ENCODE data around the gene OMP. TPM values are rescaled to one million over a fixed set of nuclear protein-coding genes. Genes with fewer than 3 reads are reported as not detected.

Gene OMP
- polyA plus RNA-seq, 4 donors: 1.5 to 2.7 (median 2.4) TPM; not detected in 1

DNA sequence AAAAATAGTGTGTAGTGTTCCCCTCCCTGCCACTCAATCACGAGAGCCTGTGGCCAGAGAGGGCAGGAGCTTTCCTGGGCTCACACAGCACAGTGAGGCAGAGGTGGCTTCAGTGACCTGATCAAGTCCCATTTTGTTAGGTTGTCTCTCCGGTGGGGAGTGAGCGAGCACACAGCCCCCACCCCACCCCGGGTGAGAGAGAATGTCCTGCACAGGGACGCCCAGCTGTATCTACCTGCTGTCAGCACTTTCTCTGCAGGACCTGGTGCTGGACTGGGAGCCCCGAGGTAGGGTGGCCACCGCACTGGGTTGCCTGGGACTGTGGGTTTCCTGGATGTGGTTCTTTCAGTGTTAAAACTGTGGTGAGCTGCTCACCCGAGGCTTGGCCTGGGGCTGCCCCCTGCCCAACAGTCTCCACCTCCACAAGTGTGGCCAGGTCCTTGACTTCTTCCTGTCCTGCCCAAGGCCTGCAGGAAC is 29.8 kb upstream of the OMP start:
- WGBS, 3 donors: 29 to 41% (median 40%) methylated on average over 8 of the region's 8 CpGs

DNA sequence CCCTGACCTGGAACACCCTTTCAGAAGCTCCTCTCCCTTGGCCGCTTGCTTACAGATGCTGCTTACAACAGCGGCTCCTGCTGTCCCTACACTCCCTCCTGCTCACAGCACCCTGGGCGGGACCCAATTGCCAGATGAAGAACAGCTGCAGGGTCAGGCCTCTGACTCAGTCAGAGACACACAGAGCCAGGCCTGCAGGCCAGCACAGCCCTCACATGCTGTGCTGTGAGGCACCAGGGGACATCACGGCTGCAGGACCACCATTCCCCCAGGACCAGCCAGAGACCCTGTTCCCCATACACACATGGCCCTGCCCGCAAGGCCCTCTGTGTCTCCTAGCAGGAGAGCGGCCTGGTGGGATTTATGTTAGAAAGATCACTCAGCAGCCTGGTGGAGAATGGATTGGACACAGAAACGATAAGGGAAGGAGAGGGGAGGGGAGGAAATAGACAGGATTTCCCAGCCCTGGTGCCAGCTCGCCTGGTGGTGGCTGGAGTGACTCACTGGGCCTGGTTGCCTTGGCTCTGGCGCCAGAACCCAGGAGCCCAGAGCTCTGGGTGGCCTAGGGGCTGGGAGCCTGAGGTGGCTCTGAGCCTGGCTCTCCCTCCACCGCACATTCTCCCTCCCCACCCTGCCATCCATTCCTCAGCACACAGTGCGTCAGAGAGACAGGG is 29.2 kb upstream of the OMP start:
- Histone ChIP-seq H3K27me3 (ENCODE audit: control insufficient read depth in 3 of 3, insufficient read depth in 3 of 3, low read length in 3 of 3) (no peaks in the 10 kb centered on the region), H3K4me3 (ENCODE audit: low read depth in 1 of 3, low read length in 3 of 3) (no peak overlapping the region), H3K9me3 (ENCODE audit: control insufficient read depth in 2 of 2, insufficient read depth in 1 of 2, low read depth in 1 of 2, low read length in 1 of 2) (no peaks in the 10 kb centered on the region), H3K4me1 (ENCODE audit: control insufficient read depth in 3 of 3, insufficient read depth in 2 of 3, low read depth in 1 of 3, low read length in 2 of 3) (peaks cover 20 to 62% (median 32%) of the 10 kb centered on the region in 3 donors), H3K27ac (ENCODE audit: low read depth in 1 of 3, low read length in 2 of 3) (peak overlapping the region; percentile 81 to 92 (median 92)), H3K36me3 (ENCODE audit: control insufficient read depth in 3 of 3, insufficient read depth in 2 of 3, low read depth in 1 of 3, low read length in 3 of 3) (peaks cover 0 to 46% (median 0%) of the 10 kb centered on the region in 3 donors)
- DNase-seq (peak; percentile 79 to 91), FAIRE-seq (no peak)
- WGBS, 3 donors: 19 to 39% (median 35%) methylated on average over 11 of the region's 11 CpGs

More for the DNA sequence above, 29.8 kb upstream of the OMP start:
- peak overlapping the region; percentile 81 to 92 (median 92) for H3K27ac ChIP-seq (ENCODE audit: low read depth in 1 of 3, low read length in 2 of 3)
- H3K4me1 ChIP-seq (ENCODE audit: control insufficient read depth in 3 of 3, insufficient read depth in 2 of 3, low read depth in 1 of 3, low read length in 2 of 3): peaks cover 20 to 67% (median 32%) of the 10 kb centered on the region in 3 donors
- H3K9me3 ChIP-seq (ENCODE audit: control insufficient read depth in 2 of 2, insufficient read depth in 1 of 2, low read depth in 1 of 2, low read length in 1 of 2): no peaks in the 10 kb centered on the region
- no peaks in the 10 kb centered on the region for H3K27me3 ChIP-seq (ENCODE audit: control insufficient read depth in 3 of 3, insufficient read depth in 3 of 3, low read length in 3 of 3)
- peaks cover 0 to 46% (median 0%) of the 10 kb centered on the region in 3 donors for H3K36me3 ChIP-seq (ENCODE audit: control insufficient read depth in 3 of 3, insufficient read depth in 2 of 3, low read depth in 1 of 3, low read length in 3 of 3)
- peak overlapping the region in 1 of 3 donors; percentile 4 for H3K4me3 ChIP-seq (ENCODE audit: low read depth in 1 of 3, low read length in 3 of 3)
- FAIRE-seq (no peak), DNase-seq (no peak)

DNA sequence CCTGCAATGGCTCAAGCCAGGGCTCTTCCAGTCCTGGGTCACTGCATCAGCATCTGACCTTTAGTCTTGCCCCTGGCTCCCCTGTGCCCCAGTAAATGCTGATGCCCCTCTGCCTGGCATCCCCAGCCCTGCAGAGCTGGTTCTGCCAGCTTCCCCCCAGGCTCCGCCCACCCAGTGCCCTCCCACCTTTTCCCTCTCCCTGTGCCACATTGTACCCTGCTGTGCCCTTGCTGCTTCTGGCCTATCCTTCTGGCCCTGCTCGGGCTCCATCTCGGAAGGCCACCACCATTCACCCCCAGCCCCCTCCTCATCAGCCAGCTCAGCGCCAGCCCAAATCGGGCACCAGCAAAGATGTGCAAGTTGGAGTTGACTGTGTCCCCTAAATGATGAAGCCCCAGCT is 28.4 kb upstream of the OMP start:
- no peak overlapping the region for H3K4me3 ChIP-seq (ENCODE audit: low read depth in 1 of 3, low read length in 3 of 3)
- no peaks in the 10 kb centered on the region for H3K27me3 ChIP-seq (ENCODE audit: control insufficient read depth in 3 of 3, insufficient read depth in 3 of 3, low read length in 3 of 3)
- no peaks in the 10 kb centered on the region for H3K9me3 ChIP-seq (ENCODE audit: control insufficient read depth in 2 of 2, insufficient read depth in 1 of 2, low read depth in 1 of 2, low read length in 1 of 2)
- peak overlapping the region; percentile 81 to 92 (median 92) for H3K27ac ChIP-seq (ENCODE audit: low read depth in 1 of 3, low read length in 2 of 3)
- DNase-seq (peak in 1 of 2 donors; percentile 57), FAIRE-seq (no peak)
- H3K36me3 ChIP-seq (ENCODE audit: control insufficient read depth in 3 of 3, insufficient read depth in 2 of 3, low read depth in 1 of 3, low read length in 3 of 3): peaks cover 0 to 45% (median 0%) of the 10 kb centered on the region in 3 donors
- 15 to 63% (median 28%) methylated on average over 5 of the region's 5 CpGs for WGBS, 3 donors
- peaks cover 20 to 57% (median 32%) of the 10 kb centered on the region in 3 donors for H3K4me1 ChIP-seq (ENCODE audit: control insufficient read depth in 3 of 3, insufficient read depth in 2 of 3, low read depth in 1 of 3, low read length in 2 of 3)

DNA sequence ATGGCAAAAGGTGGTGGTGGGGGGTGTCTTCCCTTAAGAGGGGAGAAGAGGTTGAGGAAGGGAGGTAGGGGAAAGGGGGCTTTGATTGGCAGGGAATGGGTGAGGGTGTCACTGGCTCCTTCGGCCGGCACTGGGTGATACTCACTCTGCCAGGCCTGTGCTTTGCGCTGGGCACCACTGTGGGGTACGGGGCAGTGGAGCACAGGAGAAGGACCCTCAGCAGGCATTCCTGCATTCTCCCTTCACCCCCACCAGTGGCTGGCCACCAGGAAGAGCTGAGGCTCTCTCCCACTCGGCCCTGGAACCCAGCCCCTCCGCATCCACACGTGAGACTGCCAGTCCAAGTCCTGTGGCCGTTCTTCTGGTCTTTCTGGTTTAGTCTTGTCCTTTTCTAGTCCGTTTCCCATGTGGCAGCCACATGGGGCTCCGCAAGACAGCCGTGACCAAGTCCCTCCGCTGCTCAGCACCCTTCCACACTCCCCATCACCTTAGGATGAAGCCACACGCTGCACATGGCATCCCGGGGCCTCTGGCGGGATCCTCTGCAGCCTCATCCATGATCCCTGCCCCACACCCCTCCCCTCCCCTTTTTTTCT is 27.9 kb upstream of the OMP start:
- Histone ChIP-seq H3K36me3 (ENCODE audit: control insufficient read depth in 3 of 3, insufficient read depth in 2 of 3, low read depth in 1 of 3, low read length in 3 of 3) (peaks cover 0 to 41% (median 0%) of the 10 kb centered on the region in 3 donors), H3K4me1 (ENCODE audit: control insufficient read depth in 3 of 3, insufficient read depth in 2 of 3, low read depth in 1 of 3, low read length in 2 of 3) (peaks cover 20 to 54% (median 31%) of the 10 kb centered on the region in 3 donors), H3K4me3 (ENCODE audit: low read depth in 1 of 3, low read length in 3 of 3) (no peak overlapping the region), H3K27ac (ENCODE audit: low read depth in 1 of 3, low read length in 2 of 3) (peak overlapping the region; percentile 81 to 92 (median 92)), H3K9me3 (ENCODE audit: control insufficient read depth in 2 of 2, insufficient read depth in 1 of 2, low read depth in 1 of 2, low read length in 1 of 2) (no peaks in the 10 kb centered on the region), H3K27me3 (ENCODE audit: control insufficient read depth in 3 of 3, insufficient read depth in 3 of 3, low read length in 3 of 3) (no peaks in the 10 kb centered on the region)
- FAIRE-seq: no peak
- 41 to 63% (median 62%) methylated on average over 12 to 15 of the region's 15 CpGs for WGBS, 3 donors
- no peak for DNase-seq

DNA sequence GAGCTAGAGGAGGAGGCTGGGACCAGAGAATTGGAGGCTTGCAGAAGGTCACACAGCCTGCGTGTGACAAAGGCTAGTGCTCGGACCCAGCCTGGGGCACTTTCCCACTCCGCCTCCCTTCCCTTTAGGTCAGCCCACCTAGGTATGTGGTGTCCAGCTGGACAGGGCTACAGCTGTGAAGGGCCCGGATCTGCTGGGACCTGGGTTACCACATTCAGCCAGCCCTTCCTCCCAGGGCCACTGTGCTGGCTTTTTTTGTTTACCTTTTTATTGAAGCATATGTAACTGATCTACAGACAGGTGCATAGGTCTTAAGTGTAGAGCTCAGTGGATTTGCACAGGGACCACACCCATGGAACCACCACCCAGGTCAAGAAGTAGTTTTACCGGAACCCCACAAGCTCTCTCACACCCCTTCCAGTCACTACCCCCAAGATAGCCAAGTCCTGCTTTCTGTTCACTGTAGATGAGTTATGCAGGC is 27.2 kb upstream of the OMP start:
- H3K9me3 ChIP-seq (ENCODE audit: control insufficient read depth in 2 of 2, insufficient read depth in 1 of 2, low read depth in 1 of 2, low read length in 1 of 2): no peaks in the 10 kb centered on the region
- FAIRE-seq (no peak), DNase-seq (peak; percentile 90 to 93)
- H3K4me1 ChIP-seq (ENCODE audit: control insufficient read depth in 3 of 3, insufficient read depth in 2 of 3, low read depth in 1 of 3, low read length in 2 of 3): peaks cover 20 to 53% (median 28%) of the 10 kb centered on the region in 3 donors
- peaks cover 0 to 39% (median 0%) of the 10 kb centered on the region in 3 donors for H3K36me3 ChIP-seq (ENCODE audit: control insufficient read depth in 3 of 3, insufficient read depth in 2 of 3, low read depth in 1 of 3, low read length in 3 of 3)
- no peak overlapping the region for H3K4me3 ChIP-seq (ENCODE audit: low read depth in 1 of 3, low read length in 3 of 3)
- 28 to 58% (median 44%) methylated on average over 5 of the region's 5 CpGs for WGBS, 3 donors
- H3K27me3 ChIP-seq (ENCODE audit: control insufficient read depth in 3 of 3, insufficient read depth in 3 of 3, low read length in 3 of 3): no peaks in the 10 kb centered on the region
- peak overlapping the region; percentile 81 to 92 (median 92) for H3K27ac ChIP-seq (ENCODE audit: low read depth in 1 of 3, low read length in 2 of 3)

DNA sequence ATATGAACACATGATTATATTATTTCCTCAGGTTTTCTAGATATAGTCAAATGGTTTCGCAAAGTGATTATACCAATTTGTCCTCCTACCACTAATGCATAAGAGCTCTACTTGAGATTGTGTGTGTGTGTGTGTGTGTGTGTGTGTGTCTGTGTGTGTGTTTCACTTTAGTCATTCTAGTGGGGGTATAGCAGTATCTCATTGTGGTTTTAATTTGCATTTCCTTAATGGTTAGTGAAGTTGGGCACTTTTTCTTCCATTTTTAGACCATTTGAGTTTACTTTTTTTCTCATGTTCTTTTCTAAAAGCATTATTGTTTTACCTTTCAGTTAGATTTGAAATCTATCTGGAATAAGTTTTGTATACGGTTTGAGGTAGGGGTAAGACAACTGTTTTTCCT is 23.0 kb upstream of the OMP start:
- DNase-seq: no peak
- FAIRE-seq: no peak
- H3K9me3 ChIP-seq (ENCODE audit: control insufficient read depth in 2 of 2, insufficient read depth in 1 of 2, low read depth in 1 of 2, low read length in 1 of 2): no peaks in the 10 kb centered on the region
- H3K27me3 ChIP-seq (ENCODE audit: control insufficient read depth in 3 of 3, insufficient read depth in 3 of 3, low read length in 3 of 3): no peaks in the 10 kb centered on the region
- no peak overlapping the region for H3K4me3 ChIP-seq (ENCODE audit: low read depth in 1 of 3, low read length in 3 of 3)
- WGBS, 3 donors: 93 to 94% (median 94%) methylated on average over 2 of the region's 2 CpGs
- H3K4me1 ChIP-seq (ENCODE audit: control insufficient read depth in 3 of 3, insufficient read depth in 2 of 3, low read depth in 1 of 3, low read length in 2 of 3): peaks cover 6 to 53% (median 9%) of the 10 kb centered on the region in 3 donors
- no peak overlapping the region for H3K27ac ChIP-seq (ENCODE audit: low read depth in 1 of 3, low read length in 2 of 3)
- peaks cover 0 to 50% (median 0%) of the 10 kb centered on the region in 3 donors for H3K36me3 ChIP-seq (ENCODE audit: control insufficient read depth in 3 of 3, insufficient read depth in 2 of 3, low read depth in 1 of 3, low read length in 3 of 3)

DNA sequence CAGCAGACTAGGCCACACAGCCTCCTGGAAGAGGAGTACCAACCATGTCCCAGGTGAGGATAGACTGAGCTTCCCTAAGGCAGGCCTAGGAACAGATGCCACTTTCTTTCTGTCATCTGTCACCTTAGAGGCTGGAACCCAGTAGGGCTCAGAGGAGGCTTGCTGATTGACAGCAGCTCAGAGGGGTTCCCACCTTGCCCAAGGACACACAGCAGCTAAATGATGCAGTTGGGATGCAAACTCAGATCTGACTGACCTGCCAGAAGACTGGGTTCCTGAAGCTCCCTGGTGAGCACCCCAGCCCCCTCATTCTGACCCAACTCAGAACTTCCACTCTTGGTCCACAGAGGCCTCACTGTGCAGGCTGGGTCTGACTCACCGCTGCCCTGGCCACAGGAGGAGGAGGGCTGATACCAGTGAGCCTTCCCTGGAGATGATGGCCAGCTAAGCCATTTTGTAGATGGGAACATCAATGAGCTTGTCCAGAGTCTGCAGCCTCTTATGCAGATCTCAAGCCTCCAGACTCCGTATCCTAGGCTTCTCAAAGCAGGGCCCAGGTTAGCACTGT is 21.9 kb upstream of the OMP start:
- 89 to 94% (median 93%) methylated on average over 2 of the region's 2 CpGs for WGBS, 3 donors
- peaks cover 4 to 52% (median 6%) of the 10 kb centered on the region in 3 donors for H3K4me1 ChIP-seq (ENCODE audit: control insufficient read depth in 3 of 3, insufficient read depth in 2 of 3, low read depth in 1 of 3, low read length in 2 of 3)
- DNase-seq: no peak
- H3K27me3 ChIP-seq (ENCODE audit: control insufficient read depth in 3 of 3, insufficient read depth in 3 of 3, low read length in 3 of 3): no peaks in the 10 kb centered on the region
- H3K36me3 ChIP-seq (ENCODE audit: control insufficient read depth in 3 of 3, insufficient read depth in 2 of 3, low read depth in 1 of 3, low read length in 3 of 3): peaks cover 0 to 53% (median 0%) of the 10 kb centered on the region in 3 donors
- no peak overlapping the region for H3K4me3 ChIP-seq (ENCODE audit: low read depth in 1 of 3, low read length in 3 of 3)
- H3K27ac ChIP-seq (ENCODE audit: low read depth in 1 of 3, low read length in 2 of 3): no peak overlapping the region
- FAIRE-seq: no peak
- H3K9me3 ChIP-seq (ENCODE audit: control insufficient read depth in 2 of 2, insufficient read depth in 1 of 2, low read depth in 1 of 2, low read length in 1 of 2): no peaks in the 10 kb centered on the region

DNA sequence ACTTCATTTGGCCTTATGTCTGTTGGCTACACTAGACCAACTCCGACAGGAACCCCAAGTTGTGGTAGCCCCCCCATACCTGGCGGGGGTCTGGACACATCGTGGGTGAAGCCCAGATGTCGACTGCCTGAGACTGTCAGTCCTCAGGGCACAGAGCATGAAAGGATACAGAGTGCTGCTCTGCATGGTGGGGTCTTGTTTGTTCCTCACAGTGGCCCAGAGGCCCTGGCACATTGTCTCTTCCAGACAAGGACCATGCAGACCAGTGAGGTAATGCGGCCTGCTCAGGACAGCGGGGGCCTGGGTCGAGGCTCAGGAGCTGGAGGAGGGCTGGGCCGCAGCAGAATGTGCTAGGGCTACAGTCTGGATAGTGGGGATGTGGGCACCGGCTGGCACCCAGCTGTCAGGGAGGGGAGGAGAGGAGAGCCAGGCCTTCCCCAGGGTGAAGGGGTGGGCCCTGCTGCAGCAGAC is 21.2 kb upstream of the OMP start:
- H3K9me3 ChIP-seq (ENCODE audit: control insufficient read depth in 2 of 2, insufficient read depth in 1 of 2, low read depth in 1 of 2, low read length in 1 of 2): no peaks in the 10 kb centered on the region
- peaks cover 0 to 59% (median 0%) of the 10 kb centered on the region in 3 donors for H3K36me3 ChIP-seq (ENCODE audit: control insufficient read depth in 3 of 3, insufficient read depth in 2 of 3, low read depth in 1 of 3, low read length in 3 of 3)
- FAIRE-seq (no peak), DNase-seq (no peak)
- no peak overlapping the region for H3K4me3 ChIP-seq (ENCODE audit: low read depth in 1 of 3, low read length in 3 of 3)
- no peaks in the 10 kb centered on the region for H3K27me3 ChIP-seq (ENCODE audit: control insufficient read depth in 3 of 3, insufficient read depth in 3 of 3, low read length in 3 of 3)
- 80 to 86% (median 84%) methylated on average over 9 of the region's 9 CpGs for WGBS, 3 donors
- H3K27ac ChIP-seq (ENCODE audit: low read depth in 1 of 3, low read length in 2 of 3): no peak overlapping the region
- H3K4me1 ChIP-seq (ENCODE audit: control insufficient read depth in 3 of 3, insufficient read depth in 2 of 3, low read depth in 1 of 3, low read length in 2 of 3): peaks cover 3 to 53% (median 4%) of the 10 kb centered on the region in 3 donors

All from small intestine (tissue), 7 donors.